Body of pancreas (tissue), 4 donors: ENCODE results near the gene DDX39B.

ENCODE experiments used
- CTCF ChIP-seq, 7 experiments: fragments of 450-650 bp in 4 of 7; fragments of 200-600 bp in 3 of 7; sonication (generic) in 3 of 7; IDR thresholded peaks; one replicate each; pipeline ENCODE4 v1.5.1; 2016 to 2019; ENCODE audit warnings: antibody characterized with exemption in 7 of 7
- POLR2A ChIP-seq, 3 donors: fragments of 450-650 bp; IDR thresholded peaks; one replicate each; pipeline ENCODE4 v1.6.1; 2016; ENCODE audit warnings: antibody characterized with exemption in 3 of 3, mild to moderate bottlenecking in 2 of 3

GRCh38 chr6:31582230-31582643 is 40.4 kb upstream of the DDX39B start, which contains the start of gene LTB:
- no peak for TF ChIP-seq POLR2A (IDR thresholded peaks at IDR 0.05)
- no peak for TF ChIP-seq CTCF (IDR thresholded peaks at IDR 0.05)
